IPS-20b (cell line): Measurements from ENCODE around the gene SCO1.
A peak's percentile ranks its signal among the peaks of the same experiment; 100 is the strongest.
"Not testable (repeated sequence)": the region's sequence is repeated elsewhere in the genome, so short reads cannot be mapped to it uniquely, and the experiment has no call there.

Experiments used
- H3K27ac ChIP-seq: one replicate; pipeline ENCODE4 v1.5.1; 2013; ENCODE audit warnings: low read length
- H3K27me3 ChIP-seq: 2 replicates; pipeline ENCODE4 v1.6.1; 2013; ENCODE audit warnings: mild to moderate bottlenecking, low read length, inconsistent platforms; ENCODE audit not compliant: insufficient read depth
- H3K36me3 ChIP-seq: 2 replicates; pipeline ENCODE4 v1.6.1; 2013; ENCODE audit warnings: low read depth, mild to moderate bottlenecking, inconsistent platforms, low read length, moderate library complexity; ENCODE audit not compliant: insufficient read depth
- H3K4me1 ChIP-seq: 2 replicates; pipeline ENCODE4 v1.6.1; 2013; ENCODE audit warnings: mild to moderate bottlenecking, control low read depth, inconsistent platforms, low read length, moderate library complexity; ENCODE audit not compliant: insufficient read depth
- H3K4me3 ChIP-seq: 2 replicates; pipeline ENCODE4 v1.5.1; 2013; ENCODE audit warnings: mild to moderate bottlenecking, low read length, inconsistent platforms
- H3K9ac ChIP-seq: 2 replicates; pipeline ENCODE4 v1.6.1; 2013; ENCODE audit warnings: low read depth, mild to moderate bottlenecking, inconsistent platforms, low read length, moderate library complexity
- H3K9me3 ChIP-seq: 2 replicates; pipeline ENCODE4 v1.6.1; 2013; ENCODE audit warnings: mild to moderate bottlenecking, low read depth, low read length, inconsistent platforms; ENCODE audit not compliant: insufficient read depth

Gene SCO1

DNA sequence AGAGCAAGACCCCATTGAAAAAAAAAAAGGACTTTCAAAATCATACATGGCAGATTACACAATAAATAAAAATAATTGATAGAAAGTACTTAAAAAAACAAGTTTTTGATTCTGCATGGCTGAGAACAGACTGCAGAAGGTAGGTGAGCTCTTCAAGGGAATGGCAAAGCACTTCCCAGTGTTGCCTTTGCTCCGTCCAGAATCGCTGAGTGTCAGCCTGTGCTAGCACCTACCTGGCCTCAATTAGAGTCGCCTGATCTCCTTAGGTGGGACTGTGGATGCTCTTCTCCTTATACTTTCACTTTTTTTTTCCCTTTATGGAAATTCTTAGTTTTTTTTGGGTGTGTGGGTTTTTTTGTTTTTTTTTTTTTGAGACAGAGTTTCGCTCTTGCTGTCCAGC, 38.5 kb upstream of the SCO1 start:
- Histone ChIP-seq H3K27me3 (no peaks in the 10 kb centered on the region), H3K4me1 (peaks cover 9% of the 10 kb centered on the region; the same call in 1 of the 2 replicates), H3K27ac (no peak overlapping the region), H3K4me3 (no peak overlapping the region), H3K9me3 (no peaks in the 10 kb centered on the region), H3K36me3 (no peaks in the 10 kb centered on the region), H3K9ac (no peak overlapping the region)

DNA sequence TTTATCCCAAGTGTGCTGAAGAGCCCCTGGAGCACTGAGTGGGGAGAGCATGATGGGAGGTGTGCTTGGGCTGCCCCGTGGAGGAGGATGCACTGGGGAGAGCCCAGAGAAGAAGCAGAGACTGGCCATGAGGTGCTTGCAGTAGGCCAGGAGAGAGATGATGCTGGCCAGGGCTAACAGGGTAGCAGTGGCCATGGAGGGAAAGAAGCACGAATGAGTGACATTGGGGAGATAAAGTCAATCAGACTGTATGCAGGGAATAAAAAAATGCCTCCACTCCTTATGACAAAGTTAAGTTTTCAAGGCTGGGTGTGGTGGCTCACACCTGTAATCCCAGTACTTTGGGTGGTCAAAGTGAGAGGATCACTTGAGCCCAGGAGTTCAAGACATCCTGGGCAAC, 37.9 kb upstream of the SCO1 start:
- H3K9ac ChIP-seq = no peak overlapping the region
- H3K4me3 ChIP-seq = no peak overlapping the region
- H3K36me3 ChIP-seq = no peaks in the 10 kb centered on the region
- H3K4me1 ChIP-seq = peaks cover 9% of the 10 kb centered on the region; the same call in 1 of the 2 replicates
- no peaks in the 10 kb centered on the region for H3K9me3 ChIP-seq
- H3K27ac ChIP-seq = no peak overlapping the region
- no peaks in the 10 kb centered on the region for H3K27me3 ChIP-seq

DNA sequence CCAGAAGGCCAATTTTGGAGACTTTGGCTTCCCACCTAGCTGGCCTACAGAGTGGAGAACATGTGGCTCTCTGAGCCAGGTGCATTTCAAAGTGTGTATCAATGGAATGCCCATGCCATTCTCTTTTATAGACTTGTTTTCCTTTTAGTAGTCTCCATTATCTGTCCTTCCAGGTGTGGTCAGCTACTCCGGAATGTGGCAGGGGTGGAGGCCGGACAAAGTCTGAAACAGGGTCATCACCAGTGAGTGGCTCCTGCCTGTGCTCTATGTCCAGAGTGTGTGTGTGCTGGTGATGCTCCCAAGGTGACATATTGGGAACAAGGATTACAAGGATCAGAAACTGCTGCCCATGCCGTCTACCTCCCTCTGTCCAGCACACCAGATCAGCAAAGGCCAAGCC, 36.3 kb upstream of the SCO1 start:
- no peak overlapping the region for H3K9ac ChIP-seq
- no peak overlapping the region for H3K27ac ChIP-seq
- H3K9me3 ChIP-seq = no peaks in the 10 kb centered on the region
- no peaks in the 10 kb centered on the region for H3K36me3 ChIP-seq
- no peaks in the 10 kb centered on the region for H3K27me3 ChIP-seq
- H3K4me1 ChIP-seq = peaks cover 9% of the 10 kb centered on the region; the same call in 1 of the 2 replicates
- no peak overlapping the region for H3K4me3 ChIP-seq

DNA sequence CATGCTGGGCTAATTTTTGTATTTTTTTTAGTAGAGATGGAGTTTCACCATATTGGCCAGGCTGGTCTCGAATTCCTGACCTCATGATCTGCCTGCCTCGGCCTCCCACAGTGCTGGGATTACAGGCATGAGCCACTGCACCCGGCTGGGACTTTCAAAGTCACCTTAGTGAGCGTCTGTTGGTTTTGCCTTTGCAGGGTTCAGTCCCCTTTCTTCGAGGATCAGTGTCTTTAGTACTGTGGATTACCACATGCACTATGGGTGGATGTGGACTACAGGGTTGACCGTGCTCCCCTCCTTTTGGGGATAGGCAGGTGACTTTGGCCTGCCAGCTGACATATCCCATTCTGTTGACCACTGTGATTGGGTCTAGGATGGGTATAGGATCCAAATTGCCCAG, 34.8 kb upstream of the SCO1 start:
- H3K36me3 ChIP-seq, H3K27me3 ChIP-seq, H3K27ac ChIP-seq, H3K4me3 ChIP-seq, H3K4me1 ChIP-seq, H3K9ac ChIP-seq, H3K9me3 ChIP-seq: not testable (repeated sequence)

DNA sequence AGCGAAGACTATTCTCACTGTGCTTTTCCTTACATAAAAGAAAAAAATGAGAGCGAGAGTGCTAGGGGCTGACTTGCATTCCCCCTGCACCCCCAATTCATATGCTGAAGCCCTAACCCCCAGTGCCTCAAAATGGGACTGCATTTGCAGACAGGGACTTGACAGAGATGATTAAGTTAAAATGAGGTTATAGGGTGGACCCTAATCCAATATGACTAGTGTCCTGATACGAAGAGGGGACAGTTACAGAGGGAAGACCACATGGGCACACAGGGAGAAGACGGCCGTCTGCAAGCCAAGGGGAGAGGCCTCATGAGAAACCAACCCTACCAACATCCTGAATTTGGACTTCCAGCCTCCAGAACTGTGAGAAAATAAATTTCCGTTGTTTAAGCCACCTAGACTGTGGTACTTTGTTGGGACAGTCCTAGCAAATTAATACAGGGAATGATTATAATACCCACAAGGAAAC, 34.1 kb upstream of the SCO1 start:
- Histone ChIP-seq H3K4me3 (peak overlapping the region; percentile 74; the same call in 1 of the 2 replicates), H3K27ac (no peak overlapping the region), H3K4me1 (peaks cover 9% of the 10 kb centered on the region; the same call in 1 of the 2 replicates), H3K9me3 (no peaks in the 10 kb centered on the region), H3K27me3 (no peaks in the 10 kb centered on the region), H3K36me3 (no peaks in the 10 kb centered on the region), H3K9ac (peak overlapping the region; percentile 54; the same call in 1 of the 2 replicates)

DNA sequence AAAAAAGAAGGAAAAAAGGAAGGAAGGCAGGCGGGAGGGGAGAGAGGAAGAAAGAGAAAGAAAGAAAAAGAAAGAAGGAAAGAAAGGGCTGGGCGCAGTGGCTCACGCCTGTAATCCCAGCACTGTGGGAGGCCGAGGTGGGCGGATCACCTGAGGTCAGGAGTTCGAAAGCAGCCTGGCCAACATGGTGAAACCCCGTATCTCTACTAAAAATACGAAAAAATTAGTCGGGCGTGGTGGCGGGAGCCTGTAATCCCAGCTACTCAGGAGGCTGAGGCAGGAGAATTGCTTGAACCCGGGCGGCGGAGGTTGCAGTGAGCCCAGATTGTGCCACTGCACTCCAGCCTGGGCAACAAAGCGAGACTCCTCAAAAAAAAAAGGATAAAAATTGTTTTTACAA, 32.9 kb upstream of the SCO1 start:
- peak overlapping the region; percentile 74 for H3K4me3 ChIP-seq

DNA sequence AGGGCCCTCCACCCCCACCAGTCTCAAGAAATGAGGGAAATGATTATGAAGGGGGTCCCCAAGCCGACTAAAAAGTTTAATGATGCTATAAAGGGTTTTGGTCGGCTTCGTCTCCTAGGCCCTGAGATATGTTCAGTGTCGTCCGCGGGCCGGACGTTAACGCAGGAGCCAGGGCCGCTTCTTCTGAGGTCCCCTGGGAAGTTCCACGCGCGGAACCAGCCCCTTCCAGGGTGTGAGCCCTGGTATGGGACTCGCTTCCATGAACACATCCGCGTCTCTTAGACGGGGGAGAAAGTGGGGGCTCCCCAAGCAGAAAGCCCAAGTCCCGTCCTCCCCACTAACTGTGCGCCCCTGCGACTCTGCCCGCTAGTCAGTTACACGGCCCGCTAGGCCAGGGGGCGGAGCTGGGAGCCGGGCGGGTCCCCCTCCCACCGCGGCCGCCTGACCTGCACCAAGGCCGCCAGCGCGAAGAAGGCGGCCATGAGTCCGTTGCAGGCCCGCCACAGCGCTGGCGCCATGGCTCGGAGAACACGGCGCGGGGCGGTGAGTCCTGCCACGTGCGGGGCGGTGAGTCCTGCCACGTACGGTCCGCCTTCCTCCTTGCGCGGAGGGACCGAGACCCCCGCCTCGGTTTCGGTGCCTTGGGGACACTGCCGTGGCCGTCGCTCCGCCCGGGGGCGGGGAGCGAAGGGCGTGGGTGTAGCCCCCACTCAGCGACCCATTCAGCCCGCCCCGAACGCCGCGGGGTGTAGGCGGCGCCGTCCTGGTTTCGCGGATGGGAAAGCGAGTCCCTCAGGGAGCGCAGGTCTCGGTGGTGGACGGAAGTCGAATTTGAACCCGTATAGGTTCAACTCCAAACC, 32.2 kb upstream of the SCO1 start, which contains the start of gene TMEM220:
TMEM220 (minus strand) TSS at position 690 of the 860 bp plus-strand sequence; CDS start at position 518, 172 bp downstream.
- Histone ChIP-seq H3K4me1 (peaks cover 9% of the 10 kb centered on the region; the same call in 1 of the 2 replicates), H3K27ac (no peak within 1 kb of the TSS), H3K36me3 (no peaks in the 10 kb centered on the region; the same call in 1 of the 2 replicates), H3K9ac (peak within 1 kb of the TSS; percentile 77), H3K9me3 (no peaks in the 10 kb centered on the region), H3K4me3 (peak within 1 kb of the TSS; percentile 74), H3K27me3 (no peaks in the 10 kb centered on the region)

More for the DNA sequence above, 32.9 kb upstream of the SCO1 start:
- H3K9me3 ChIP-seq, H3K27ac ChIP-seq, H3K27me3 ChIP-seq, H3K4me1 ChIP-seq, H3K36me3 ChIP-seq: not testable (repeated sequence)
- peak overlapping the region; percentile 77 for H3K9ac ChIP-seq

DNA sequence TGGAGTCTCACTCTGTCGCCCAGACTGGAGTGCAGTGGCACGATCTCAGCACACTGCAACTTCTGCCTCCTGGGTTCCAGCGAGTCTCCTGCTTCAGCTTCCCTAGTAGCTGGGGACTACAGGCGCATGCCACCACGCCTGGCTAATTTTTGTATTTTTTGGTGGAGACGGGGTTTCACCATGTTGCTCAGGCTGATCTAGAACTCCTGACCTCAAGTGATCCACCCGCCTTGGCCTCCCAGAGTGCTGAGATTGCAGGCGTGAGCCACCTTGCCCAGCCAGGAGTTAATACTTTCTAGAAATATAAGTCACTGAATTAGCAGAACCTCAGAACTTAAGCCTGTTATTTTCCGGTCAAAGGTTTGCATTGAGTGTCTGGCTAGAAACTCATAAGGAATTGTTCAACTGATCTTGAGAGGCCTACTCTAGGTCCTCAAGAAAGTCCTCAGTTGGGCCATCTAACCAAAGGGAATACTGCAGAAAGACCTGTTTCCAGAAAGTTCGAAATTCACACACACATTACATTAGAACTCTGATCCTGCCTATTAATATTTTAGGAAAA, 31.1 kb upstream of the SCO1 start:
- Histone ChIP-seq H3K27ac (no peak overlapping the region), H3K9ac (no peak overlapping the region), H3K4me1 (peaks cover 9% of the 10 kb centered on the region; the same call in 1 of the 2 replicates), H3K36me3 (no peaks in the 10 kb centered on the region; the same call in 1 of the 2 replicates), H3K9me3 (no peaks in the 10 kb centered on the region), H3K4me3 (no peak overlapping the region), H3K27me3 (no peaks in the 10 kb centered on the region)

DNA sequence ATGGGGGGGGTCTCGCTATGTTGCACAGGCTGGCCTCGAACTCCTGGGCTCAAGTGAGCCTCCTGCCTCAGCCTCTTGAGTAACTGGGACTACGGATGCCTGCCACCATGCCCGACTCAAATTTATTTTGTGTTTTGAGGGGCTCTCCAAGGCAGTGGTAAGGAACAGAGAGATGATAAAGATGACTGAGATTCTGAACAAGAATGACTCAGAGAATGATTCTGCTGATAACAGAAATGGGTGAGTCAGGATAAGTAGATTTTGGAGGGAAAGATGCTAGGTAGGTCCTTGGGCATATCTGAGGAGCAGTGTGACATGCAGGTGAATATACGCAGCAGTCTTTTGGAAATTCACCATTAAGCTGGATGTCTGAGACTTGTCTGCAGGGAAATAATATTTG, 29.9 kb upstream of the SCO1 start:
- no peaks in the 10 kb centered on the region; the same call in 1 of the 2 replicates for H3K36me3 ChIP-seq
- H3K4me3 ChIP-seq = no peak overlapping the region
- H3K9ac ChIP-seq = no peak overlapping the region
- no peaks in the 10 kb centered on the region for H3K9me3 ChIP-seq
- H3K27ac ChIP-seq = no peak overlapping the region
- H3K4me1 ChIP-seq = peaks cover 6% of the 10 kb centered on the region; the same call in 1 of the 2 replicates
- no peaks in the 10 kb centered on the region for H3K27me3 ChIP-seq

DNA sequence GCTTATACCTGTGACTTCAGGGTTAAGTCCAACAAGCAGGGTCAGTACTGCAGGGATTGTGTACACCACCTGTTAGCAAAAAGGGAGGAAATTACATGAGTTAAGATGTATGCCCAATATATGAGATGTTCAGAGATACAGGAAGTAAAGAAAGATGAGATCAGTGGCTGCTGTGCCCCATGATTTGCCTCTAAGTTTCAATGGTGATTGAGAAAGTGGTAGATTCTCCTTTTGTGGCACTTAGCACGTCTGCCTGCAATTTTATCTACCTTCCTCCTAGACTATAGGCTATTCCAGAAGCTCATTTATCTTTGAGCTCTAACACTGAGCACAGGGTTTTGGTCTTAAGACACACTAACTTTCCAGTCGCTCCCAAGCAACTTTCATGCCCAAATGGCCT, 28.9 kb upstream of the SCO1 start:
- H3K9me3 ChIP-seq = no peaks in the 10 kb centered on the region
- H3K27ac ChIP-seq = no peak overlapping the region
- no peaks in the 10 kb centered on the region for H3K4me1 ChIP-seq
- no peaks in the 10 kb centered on the region; the same call in 1 of the 2 replicates for H3K36me3 ChIP-seq
- no peak overlapping the region for H3K4me3 ChIP-seq
- H3K27me3 ChIP-seq = no peaks in the 10 kb centered on the region
- H3K9ac ChIP-seq = no peak overlapping the region

DNA sequence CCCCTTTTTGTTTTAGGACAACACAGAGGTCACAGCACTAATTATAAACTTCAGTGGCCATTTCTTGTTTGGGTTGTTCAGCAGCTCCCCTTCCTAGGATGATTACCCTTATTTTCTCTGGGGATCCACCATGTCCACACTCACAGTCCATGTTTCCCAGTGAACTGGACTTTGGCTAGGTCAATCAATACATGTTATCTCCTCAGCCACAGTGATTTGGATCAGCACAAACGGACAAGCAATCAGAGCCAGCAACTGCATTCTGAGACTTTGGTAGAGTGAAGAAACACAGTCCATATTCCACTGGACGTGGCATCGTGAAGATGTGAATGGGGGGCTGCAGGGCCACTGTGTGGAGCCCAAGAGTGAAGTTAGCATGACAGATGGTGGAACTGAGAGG, 27.9 kb upstream of the SCO1 start:
- Histone ChIP-seq H3K36me3 (no peaks in the 10 kb centered on the region; the same call in 1 of the 2 replicates), H3K9ac (no peak overlapping the region), H3K4me1 (no peaks in the 10 kb centered on the region)

More for the DNA sequence above, 27.9 kb upstream of the SCO1 start:
- H3K4me3 ChIP-seq = no peak overlapping the region
- no peaks in the 10 kb centered on the region for H3K9me3 ChIP-seq
- no peaks in the 10 kb centered on the region for H3K27me3 ChIP-seq
- H3K27ac ChIP-seq = no peak overlapping the region
